Erythroblast (primary cell): ENCODE data around the gene CEP120.

ENCODE experiments used
- DNase-seq, 2 experiments: peaks; one replicate each; lab custom pipeline; 2025; lab: John Stamatoyannopoulos, UW
- GATA1 ChIP-seq: IDR thresholded peaks from 2 replicates; pipeline ENCODE4 v1.6.1; 2011; ENCODE audit warnings: low read depth, mild to moderate bottlenecking, control low read depth, low read length, moderate library complexity
- POLR2A ChIP-seq: IDR thresholded peaks from 2 replicates; pipeline ENCODE4 v1.6.1; 2011; ENCODE audit warnings: mild to moderate bottlenecking, low read length

The CEP120 gene

DNA sequence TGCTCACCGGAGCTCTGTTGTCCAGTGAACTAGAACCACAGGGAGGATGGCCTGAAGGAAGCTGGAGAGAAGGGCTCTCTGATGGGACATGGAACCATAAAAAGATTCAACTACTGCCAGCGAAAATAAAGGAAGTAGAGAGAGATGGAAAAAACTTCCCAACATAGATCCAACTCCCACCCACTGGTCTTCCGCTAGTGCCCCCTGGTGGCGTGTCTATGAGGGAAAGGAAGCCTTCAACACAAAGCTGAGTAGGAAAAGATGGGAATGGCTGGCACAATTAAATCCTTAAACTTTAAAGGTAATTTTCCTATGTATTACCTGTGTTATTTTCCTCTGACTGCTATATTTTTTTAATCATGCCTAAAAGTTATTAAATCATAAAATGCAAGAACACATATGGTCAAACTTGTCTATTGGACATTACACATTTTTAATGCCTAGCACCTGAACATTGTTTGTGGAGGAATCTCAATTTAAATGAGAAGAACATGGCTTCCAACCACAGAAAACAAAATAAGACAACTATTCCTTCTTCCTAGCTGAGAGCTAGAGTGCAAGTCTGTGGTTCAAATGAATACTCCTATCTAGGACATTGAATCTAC, 51.5 kb downstream of the CEP120 start:
- TF ChIP-seq POLR2A: no peak
- no peak for TF ChIP-seq GATA1
- DNase-seq: peak; percentile 10 to 52

DNA sequence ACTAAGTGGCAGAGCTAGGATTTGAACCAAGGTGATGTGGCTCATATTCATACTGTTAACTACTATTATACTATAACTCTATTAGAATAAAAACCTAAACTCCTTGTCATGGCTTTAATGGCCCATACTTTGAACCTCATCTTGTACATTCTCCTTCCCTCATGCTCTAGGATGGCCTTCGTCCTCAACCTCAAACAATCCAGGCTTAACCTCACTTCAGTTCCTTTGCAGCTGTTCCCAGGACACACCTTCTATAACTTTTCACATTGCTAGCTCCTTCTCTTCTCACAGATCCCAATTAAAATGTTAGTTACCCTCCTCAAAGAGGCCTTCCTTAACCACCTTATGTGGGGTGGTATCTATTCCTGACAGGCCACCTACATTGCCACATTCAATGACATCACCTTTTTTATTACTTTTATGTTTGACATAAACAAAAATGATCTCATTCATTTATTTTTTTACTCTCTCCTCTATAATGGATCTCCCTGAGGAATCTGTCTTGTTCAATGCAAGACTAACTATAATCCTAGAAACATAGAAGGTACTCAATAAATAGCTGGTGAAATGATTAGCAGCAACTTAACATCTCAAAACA, 53.7 kb downstream of the CEP120 start:
- no peak for DNase-seq

DNA sequence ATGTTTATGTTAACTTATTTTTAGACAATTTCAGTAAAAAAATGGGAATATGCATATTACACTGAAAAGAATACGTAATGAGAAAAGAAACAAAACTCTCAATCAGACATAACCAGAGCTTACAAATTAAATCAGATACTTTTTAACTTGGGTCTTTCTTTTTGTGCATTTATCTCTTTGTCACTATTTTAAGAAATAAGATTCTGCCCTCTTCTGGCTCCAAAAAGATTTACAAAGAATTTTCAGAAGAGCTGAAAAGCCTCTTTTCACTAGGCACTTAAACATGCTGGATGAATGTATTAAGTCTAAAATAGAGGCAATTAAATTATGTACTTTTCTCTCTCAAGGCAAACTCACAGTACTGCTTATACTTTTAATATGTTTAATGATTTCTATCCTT, 55.5 kb downstream of the CEP120 start:
- TF ChIP-seq POLR2A: no peak
- TF ChIP-seq GATA1: no peak
- DNase-seq: peak in 1 of 2 experiments; percentile 2

More for the DNA sequence above, 53.7 kb downstream of the CEP120 start:
- no peak for TF ChIP-seq GATA1

DNA sequence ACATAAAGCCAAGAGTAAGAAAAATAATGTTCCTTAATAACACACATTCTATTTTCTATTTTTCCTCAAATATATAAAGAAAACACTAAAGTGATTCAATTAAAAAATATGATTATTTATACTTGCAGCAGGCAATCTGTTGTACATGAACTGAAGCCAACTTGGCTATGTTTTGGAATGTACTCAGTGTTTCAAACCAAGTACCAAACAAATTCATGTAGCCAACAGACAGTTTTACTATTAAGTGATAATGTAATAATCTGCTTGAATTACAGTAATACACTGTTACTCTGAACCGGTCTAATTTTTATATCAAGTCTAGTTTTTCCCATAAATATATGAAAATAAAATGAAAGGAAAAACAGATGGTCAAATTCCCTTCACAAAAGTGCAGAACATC, 58.0 kb downstream of the CEP120 start:
- DNase-seq: no peak

DNA sequence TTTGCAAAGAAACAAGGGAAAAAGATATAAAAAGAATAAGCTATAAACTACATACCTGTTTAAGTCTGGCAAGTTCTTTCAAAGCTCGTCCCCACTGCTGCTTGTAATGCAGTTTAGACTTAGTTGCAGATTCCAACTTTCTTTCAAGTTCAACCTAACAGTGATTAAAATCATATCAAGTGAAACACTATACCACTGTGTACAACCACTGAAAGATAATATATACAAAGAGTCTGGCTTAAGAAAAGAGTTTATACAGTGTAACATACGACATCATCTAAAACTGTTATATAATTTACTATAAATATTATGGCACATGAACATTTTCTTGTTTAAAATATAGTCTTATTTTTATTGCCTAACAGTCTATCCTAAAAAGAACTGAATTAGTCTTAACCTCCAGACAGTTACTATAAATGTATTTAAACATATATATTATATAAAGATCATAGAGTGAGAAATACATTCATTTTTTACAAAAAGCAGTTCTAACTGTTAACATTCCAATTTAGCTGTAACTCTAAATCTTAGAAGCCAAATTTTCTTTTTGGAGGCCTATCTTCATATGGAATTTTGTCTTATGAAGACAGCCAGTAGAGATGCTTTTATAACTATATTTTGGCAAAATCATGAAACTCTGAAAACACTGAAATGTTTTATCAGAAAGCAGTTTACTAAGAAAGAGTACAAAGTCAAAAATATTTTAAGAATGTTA, 58.6 kb downstream of the CEP120 start:
- TF ChIP-seq GATA1 (no peak), POLR2A (no peak)
- no peak for DNase-seq

More for the DNA sequence above, 58.0 kb downstream of the CEP120 start:
- TF ChIP-seq POLR2A (no peak), GATA1 (no peak)

DNA sequence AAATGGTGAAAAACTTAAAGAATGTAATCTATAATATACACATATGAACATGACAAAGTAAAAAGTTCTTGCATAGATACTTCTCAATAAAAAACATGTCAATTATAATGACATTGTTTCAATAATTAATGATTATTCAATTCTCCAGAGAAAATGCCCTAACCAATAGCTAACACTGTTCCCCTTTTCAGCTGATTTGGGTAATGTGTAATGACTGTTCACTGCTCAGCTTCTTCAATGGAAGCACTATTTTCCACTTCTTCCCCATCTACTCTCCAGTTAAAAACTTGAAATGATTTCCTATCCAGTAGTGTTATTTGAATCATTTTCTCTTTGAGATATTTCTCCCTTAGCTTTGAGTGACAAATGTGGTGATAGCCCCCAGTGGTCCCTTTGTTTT, 62.3 kb downstream of the CEP120 start:
- DNase-seq: no peak
- TF ChIP-seq POLR2A (no peak), GATA1 (no peak)

DNA sequence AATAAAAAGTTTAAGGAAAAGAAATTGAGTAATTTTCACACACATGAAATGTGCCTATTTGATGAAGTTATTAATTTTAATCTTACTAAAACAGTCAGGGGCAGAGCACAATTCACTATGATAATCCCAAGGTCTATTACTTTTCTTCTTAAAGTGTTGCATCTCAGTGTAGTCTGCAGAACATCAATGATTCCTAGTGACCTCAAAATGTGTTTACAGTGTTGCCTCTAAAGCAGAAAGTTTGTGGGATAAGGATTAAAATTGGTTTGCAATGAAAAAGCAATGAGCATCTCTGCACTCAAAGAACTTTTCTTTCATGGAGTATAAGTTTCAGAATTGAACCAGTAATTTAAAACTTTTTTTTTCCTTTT, 63.0 kb downstream of the CEP120 start:
- no peak for TF ChIP-seq GATA1
- TF ChIP-seq POLR2A: no peak
- DNase-seq: no peak

DNA sequence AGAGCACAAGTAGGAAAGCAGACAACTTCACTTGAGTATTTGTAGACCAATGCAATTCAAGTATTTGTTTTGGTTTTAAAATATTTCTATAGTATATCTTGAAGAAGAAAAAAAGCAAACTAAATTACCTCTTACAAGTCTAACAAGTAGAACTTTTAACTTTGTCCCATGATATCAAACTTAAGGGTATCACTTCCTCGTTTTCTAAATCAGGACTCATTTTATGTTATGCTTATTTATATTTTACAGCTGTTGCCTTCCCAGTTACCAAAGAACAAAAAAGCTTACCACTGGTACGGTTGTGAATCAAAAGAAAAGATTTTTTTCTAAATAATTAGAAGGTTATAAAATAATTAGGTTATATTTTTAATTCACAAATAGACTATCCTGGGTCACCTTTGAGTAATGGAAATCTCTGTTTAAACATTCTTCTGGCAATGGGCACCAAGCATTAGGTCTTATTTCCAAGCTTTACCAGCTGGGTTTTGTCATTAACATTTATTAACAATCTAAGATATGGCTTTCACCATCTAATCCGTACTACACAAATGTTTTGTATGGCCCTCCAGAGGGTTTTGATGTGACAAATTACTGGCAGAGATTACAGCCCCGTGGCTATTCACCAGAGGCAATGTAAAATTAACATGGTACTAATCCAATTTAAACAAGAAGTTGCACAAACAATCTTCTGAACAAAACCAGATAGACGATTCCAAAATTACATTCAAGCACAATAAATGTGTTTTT, 63.6 kb downstream of the CEP120 start:
- DNase-seq: no peak
- no peak for TF ChIP-seq POLR2A
- no peak for TF ChIP-seq GATA1

DNA sequence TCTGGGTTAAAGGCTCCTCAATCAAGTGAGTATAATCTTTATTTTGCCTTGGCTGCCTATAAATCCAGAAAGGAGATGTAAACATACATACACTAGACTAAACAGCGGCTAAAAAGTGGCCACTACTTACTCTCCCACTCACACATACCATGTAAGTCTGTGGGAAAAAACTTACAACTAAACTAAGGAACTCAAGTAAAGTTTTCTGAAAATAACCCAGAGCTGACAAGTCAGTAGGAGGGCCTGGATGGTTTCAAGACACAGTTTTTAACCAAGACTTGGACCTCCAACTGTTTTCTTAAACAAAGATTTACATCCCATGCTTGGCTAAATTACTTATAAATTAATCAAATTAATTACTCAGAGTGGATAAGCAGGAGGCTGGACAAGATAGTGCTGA, 64.5 kb downstream of the CEP120 start:
- TF ChIP-seq POLR2A (no peak), GATA1 (no peak)
- no peak for DNase-seq

DNA sequence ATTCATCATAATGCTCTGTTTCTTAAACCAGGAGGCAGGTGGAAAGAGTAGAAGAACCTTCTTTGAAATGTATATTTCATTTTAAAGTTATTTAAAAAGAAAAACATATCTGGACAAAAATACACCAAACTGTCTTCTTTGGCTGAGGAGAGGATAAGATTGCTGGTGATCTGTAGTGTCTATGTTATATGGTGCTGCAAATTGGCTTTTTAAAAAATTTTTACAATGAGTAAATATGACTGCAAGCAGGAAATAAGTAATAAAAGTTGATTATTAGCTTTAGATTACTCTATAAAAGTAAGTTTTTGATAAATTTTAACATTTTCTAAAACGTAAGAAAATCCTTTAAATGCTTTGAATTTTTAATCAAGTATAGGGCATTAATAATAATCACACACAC, 64.9 kb downstream of the CEP120 start:
- TF ChIP-seq POLR2A (no peak), GATA1 (no peak)
- DNase-seq: no peak

DNA sequence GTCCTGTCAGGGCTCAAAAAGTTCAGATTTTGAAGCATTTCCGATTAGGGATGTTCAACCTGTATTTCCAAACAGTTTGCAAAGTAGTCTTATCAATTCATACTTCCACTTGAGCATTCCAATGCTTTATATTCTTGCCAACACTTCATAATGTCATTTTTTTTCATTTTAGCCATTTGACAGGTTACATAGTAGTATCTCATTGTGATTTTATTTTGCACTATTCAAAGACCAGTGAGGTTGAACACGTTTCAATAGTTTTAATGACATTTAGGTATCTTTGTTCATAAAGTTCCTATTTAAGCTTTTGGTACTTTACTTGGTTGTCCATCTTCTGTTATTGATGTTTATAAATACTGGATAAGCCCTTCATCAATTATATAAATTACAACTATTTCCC, 71.4 kb downstream of the CEP120 start:
- TF ChIP-seq POLR2A (no peak), GATA1 (no peak)
- no peak for DNase-seq

DNA sequence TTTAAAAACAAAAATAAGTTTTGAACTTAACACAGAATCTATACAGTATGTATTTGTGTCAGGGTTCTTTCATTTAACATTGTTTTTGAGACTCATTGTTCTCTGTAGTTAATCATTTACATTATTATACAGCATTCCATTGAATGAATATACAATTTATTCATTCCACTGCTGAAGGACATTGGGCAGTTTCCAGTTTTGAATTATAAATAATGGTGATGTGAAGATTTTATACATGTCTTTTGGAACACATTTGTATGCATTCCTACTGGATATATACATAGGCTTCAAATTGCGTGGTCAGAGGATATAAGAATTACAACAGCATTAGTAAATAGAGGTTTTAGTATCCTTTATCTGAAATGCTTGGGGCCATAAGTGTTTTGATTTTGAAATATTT, 72.0 kb downstream of the CEP120 start:
- TF ChIP-seq GATA1: no peak
- TF ChIP-seq POLR2A: no peak
- DNase-seq: no peak

DNA sequence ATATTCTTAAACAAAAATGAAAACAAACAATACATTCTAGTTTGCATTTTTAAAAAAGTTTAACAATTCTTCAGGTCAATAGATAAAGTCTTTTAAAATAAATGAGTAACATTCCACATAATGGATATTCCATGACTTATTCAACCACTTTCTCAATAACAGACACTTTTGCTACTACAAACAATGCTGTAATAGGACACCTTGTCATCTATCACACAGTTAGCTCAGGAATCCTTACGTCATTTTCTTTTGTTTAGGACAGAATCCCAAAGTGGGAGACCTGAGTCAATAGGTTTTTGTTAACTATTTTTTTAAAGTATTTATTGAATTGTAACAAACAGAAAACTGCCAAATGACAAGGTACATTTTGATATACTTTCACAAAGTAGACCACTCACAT, 72.5 kb downstream of the CEP120 start:
- no peak for DNase-seq
- no peak for TF ChIP-seq POLR2A
- TF ChIP-seq GATA1: no peak

DNA sequence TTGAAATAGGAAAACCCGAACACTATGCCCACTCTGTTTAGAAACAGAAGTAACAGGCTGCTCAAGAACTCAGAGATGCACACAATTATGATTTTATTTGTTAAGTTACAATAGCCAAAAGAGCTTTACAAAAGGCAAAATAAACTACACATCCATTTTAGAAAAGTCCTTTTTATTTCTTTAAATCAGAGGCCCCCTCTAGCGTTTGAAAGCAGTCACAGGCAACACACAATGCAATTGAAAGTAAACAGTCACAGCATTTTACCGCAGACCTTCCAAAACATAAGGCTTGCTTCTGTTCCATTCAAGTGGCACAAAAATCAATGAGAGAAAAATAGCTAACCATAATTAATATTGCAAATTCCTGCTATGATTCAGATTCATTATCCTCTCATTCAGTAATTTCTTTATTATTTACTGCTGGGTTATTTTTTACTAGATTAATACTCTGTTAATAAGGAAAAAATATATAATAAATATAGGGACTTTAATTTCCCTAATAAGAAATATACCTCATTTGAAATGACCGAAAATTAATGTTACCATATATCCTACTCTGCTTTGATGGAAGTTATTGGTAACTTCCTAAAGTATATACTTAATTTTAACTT, 78.3 kb downstream of the CEP120 start:
- peak; percentile 9 to 21 for DNase-seq
- TF ChIP-seq GATA1: no peak
- TF ChIP-seq POLR2A: no peak
